ENCODE measurements around the gene KIR2DL4.
"Not testable (repeated sequence)": the region's sequence is repeated elsewhere in the genome, so short reads cannot be mapped to it uniquely, and the experiment has no call there.

KIR2DL4 gene

DNA sequence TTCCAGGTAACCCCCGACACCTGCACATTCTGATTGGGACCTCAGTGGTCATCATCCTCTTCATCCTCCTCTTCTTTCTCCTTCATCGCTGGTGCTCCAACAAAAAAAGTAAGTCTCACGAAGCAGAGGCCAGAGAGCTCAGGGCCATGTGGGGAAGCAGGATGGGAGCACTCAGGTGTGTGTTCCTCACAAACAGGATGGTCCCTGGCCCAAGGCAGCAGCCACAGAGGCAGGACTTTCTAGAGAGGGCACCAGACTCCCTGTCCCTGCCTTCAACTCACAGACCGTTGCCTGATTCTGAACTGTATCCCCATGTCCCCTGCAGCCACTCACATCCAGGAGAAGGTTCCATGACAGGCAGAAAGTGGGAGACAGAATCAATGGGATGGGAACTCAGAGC lies 20.5 kb upstream of the KIR2DL4 start:
- not testable (repeated sequence) for H3K4me3 Mint-ChIP-seq; H3K27me3 Mint-ChIP-seq (ENCODE audit: low read depth); H3K36me3 Mint-ChIP-seq (ENCODE audit: low read depth); H3K27ac Mint-ChIP-seq; H3K4me1 Mint-ChIP-seq
- peaks cover 62% of the 10 kb centered on the region for H3K9me3 Mint-ChIP-seq

DNA sequence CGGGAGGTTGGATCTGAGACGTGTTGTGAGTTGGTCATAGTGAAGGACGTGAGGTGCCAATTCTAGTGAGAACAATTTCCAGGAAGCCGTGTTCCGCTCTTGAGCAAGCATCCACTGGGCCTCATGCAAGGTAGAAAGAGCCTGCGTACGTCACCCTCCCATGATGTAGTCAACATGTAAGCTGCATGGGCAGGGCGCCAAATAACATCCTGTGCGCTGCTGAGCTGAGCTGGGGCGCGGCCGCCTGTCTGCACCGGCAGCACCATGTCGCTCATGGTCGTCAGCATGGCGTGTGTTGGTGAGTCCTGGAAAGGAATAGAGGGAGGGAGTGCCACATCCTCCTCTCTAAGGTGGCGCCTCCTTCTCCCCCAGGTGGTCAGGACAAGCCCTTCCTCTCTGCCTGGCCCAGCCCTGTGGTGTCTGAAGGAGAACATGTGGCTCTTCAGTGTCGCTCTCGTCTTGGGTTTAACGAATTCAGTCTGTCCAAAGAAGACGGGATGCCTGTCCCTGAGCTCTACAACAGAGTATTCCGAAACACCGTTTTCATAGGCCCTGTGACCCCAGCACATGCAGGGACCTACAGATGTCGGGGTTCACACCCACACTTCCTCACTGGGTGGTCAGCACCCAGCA lies 17.2 kb upstream of the KIR2DL4 start:
- H3K4me3 Mint-ChIP-seq; H3K4me1 Mint-ChIP-seq; H3K27ac Mint-ChIP-seq; H3K36me3 Mint-ChIP-seq (ENCODE audit: low read depth); H3K27me3 Mint-ChIP-seq (ENCODE audit: low read depth): not testable (repeated sequence)
- peaks cover 63% of the 10 kb centered on the region for H3K9me3 Mint-ChIP-seq

DNA sequence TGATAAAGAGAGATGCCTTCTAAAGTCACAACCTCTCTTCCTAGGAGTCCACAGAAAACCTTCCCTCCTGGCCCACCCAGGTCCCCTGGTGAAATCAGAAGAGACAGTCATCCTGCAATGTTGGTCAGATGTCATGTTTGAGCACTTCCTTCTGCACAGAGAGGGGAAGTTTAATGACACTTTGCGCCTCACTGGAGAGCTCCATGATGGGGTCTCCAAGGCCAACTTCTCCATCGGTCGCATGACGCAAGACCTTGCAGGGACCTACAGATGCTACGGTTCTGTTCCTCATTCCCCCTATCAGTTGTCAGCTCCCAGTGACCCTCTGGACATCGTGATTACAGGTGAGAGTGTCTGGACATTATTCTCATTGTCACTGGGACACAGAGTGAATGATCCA lies 15.3 kb upstream of the KIR2DL4 start:
- H3K27me3 Mint-ChIP-seq (ENCODE audit: low read depth); H3K36me3 Mint-ChIP-seq (ENCODE audit: low read depth); H3K27ac Mint-ChIP-seq; H3K4me1 Mint-ChIP-seq; H3K4me3 Mint-ChIP-seq: not testable (repeated sequence)
- H3K9me3 Mint-ChIP-seq = peaks cover 67% of the 10 kb centered on the region

DNA sequence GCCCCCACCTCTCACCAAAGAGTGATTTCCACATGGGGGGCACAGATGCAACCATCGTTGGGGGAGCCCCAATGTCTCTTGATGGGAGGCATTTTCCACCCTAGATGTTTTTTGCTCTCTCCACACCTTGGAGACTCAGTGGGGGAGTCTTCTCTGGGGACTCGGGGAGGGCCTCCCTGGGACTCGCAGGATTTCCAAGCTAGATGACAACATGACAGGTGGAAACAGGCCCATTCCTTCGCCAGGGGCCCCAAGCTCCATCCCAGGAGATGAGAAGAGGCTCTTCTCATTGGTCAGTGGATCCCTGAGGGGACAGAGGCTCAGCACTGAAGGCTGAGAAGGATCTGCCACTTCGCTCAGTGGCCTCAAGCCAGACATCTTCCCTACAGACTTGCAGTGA lies 12.7 kb upstream of the KIR2DL4 start:
- H3K27me3 Mint-ChIP-seq (ENCODE audit: low read depth) = no peaks in the 10 kb centered on the region
- TF ChIP-seq, protein P1, sequence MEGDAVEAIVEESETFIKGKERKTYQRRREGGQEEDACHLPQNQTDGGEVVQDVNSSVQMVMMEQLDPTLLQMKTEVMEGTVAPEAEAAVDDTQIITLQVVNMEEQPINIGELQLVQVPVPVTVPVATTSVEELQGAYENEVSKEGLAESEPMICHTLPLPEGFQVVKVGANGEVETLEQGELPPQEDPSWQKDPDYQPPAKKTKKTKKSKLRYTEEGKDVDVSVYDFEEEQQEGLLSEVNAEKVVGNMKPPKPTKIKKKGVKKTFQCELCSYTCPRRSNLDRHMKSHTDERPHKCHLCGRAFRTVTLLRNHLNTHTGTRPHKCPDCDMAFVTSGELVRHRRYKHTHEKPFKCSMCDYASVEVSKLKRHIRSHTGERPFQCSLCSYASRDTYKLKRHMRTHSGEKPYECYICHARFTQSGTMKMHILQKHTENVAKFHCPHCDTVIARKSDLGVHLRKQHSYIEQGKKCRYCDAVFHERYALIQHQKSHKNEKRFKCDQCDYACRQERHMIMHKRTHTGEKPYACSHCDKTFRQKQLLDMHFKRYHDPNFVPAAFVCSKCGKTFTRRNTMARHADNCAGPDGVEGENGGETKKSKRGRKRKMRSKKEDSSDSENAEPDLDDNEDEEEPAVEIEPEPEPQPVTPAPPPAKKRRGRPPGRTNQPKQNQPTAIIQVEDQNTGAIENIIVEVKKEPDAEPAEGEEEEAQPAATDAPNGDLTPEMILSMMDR (IDR thresholded peaks at IDR 0.05; ENCODE audit: unreplicated experiment in 3 of 3) = no peak
- H3K9me3 Mint-ChIP-seq = peaks cover 62% of the 10 kb centered on the region
- H3K4me3 Mint-ChIP-seq = no peak overlapping the region
- no peaks in the 10 kb centered on the region for H3K4me1 Mint-ChIP-seq
- H3K27ac Mint-ChIP-seq = no peak overlapping the region
- peaks cover 2% of the 10 kb centered on the region for H3K36me3 Mint-ChIP-seq (ENCODE audit: low read depth)

DNA sequence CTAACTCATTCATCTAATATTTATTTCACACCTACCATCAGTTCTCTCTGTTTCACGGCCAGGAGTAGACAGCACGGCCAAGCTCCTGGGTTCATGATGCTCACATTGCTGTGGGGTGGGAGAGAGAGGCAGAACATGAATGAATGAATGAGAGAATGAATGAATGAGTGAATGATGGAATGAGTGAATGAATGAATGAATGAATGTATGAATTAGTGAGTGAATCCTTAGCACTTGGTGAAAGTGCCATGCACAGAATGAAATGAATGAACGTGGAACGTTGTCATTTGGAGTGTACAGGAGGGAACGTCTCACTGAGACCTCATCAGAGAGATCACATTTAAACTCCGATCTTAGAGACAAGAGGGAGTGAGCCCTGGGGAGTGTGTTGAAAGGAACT lies 11.9 kb upstream of the KIR2DL4 start:
- H3K4me1 Mint-ChIP-seq = no peaks in the 10 kb centered on the region
- H3K4me3 Mint-ChIP-seq = no peak overlapping the region
- no peaks in the 10 kb centered on the region for H3K27me3 Mint-ChIP-seq (ENCODE audit: low read depth)
- no peak overlapping the region for H3K27ac Mint-ChIP-seq
- TF ChIP-seq, protein P1 (IDR thresholded peaks at IDR 0.05; ENCODE audit: unreplicated experiment in 3 of 3) = no peak
- no peaks in the 10 kb centered on the region for H3K36me3 Mint-ChIP-seq (ENCODE audit: low read depth)
- peaks cover 63% of the 10 kb centered on the region for H3K9me3 Mint-ChIP-seq

DNA sequence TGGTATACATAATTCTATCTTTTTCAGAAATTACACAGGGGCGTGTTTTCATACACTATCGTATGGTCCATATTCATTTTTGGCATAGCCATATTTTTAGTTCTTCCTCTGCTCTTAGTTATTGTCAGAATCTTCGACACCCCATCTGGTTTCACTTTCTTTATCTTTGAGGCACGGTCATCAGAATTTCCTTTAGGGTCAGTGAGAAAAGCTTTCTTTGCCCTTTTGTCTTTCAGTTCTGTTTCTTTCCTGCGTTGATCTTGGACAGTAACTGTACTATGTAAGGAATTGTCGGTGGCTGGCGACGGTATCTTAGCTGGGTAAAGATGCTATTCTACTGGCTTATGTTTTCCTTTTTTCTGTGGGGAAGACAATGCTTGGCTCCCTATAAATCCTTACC lies 10.6 kb upstream of the KIR2DL4 start:
- H3K27me3 Mint-ChIP-seq (ENCODE audit: low read depth) = no peaks in the 10 kb centered on the region

DNA sequence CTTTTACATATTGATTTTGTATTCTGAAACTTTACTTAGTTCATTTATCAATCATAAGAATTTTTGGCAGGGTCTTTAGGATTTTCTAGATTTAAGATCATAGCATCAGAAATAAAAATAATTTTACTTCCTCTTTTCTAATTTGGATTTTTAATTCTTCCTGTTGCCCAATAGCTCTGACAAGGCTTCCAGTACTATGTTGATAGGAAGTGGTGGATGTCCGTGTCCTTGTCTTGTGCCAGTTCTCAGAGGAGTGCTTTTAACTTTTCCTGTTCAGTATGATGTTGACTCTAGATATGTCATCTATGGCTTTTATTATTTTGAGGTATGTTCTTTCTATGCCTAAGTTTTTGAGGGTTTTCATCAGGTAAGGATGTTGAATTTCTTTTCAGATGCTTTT lies 7.7 kb upstream of the KIR2DL4 start:
- Mint-ChIP-seq H3K36me3 (ENCODE audit: low read depth) (no peaks in the 10 kb centered on the region), H3K27ac (no peak overlapping the region), H3K27me3 (ENCODE audit: low read depth) (no peaks in the 10 kb centered on the region), H3K4me3 (no peak overlapping the region), H3K4me1 (no peaks in the 10 kb centered on the region), H3K9me3 (peaks cover 61% of the 10 kb centered on the region)
- TF ChIP-seq, protein P1 (IDR thresholded peaks at IDR 0.05; ENCODE audit: unreplicated experiment in 3 of 3) = no peak

More for the DNA sequence above, 10.6 kb upstream of the KIR2DL4 start:
- no peaks in the 10 kb centered on the region for H3K4me1 Mint-ChIP-seq
- no peak overlapping the region for H3K4me3 Mint-ChIP-seq
- TF ChIP-seq, protein P1 (IDR thresholded peaks at IDR 0.05; ENCODE audit: unreplicated experiment in 3 of 3) = no peak
- no peaks in the 10 kb centered on the region for H3K36me3 Mint-ChIP-seq (ENCODE audit: low read depth)
- H3K9me3 Mint-ChIP-seq = peaks cover 63% of the 10 kb centered on the region
- H3K27ac Mint-ChIP-seq = no peak overlapping the region
